Measurements from ENCODE around the gene MMAB.
"Not testable (repeated sequence)": the region's sequence is repeated elsewhere in the genome, so short reads cannot be mapped to it uniquely, and the experiment has no call there.

Gene MMAB

GRCh38 chr12:109573029-109573913, at the start of gene MMAB, which contains the start of gene MVK:
Gene MMAB, minus strand, starts transcription at chr12:109573504. Its CDS starts 24 bp downstream, at chr12:109573480.
Gene MVK, plus strand, starts transcription at chr12:109573794. Its CDS starts 1,029 bp downstream, at chr12:109574823.
- peak; percentile 98 for DNase-seq

GRCh38 chr12:109621901-109622364, 48.6 kb upstream of the MMAB start:
- no peak for DNase-seq

- DNase-seq: no peak
Measured at GRCh38 chr12:109621211-109621694, 47.9 kb upstream of the MMAB start.

GRCh38 chr12:109619002-109619604, 45.8 kb upstream of the MMAB start:
- DNase-seq: no peak

GRCh38 chr12:109618082-109618481, 44.8 kb upstream of the MMAB start:
- no peak for DNase-seq

GRCh38 chr12:109617491-109617890, 44.2 kb upstream of the MMAB start:
- DNase-seq: no peak

- DNase-seq: no peak
Measured at GRCh38 chr12:109615556-109616229, 42.4 kb upstream of the MMAB start.

GRCh38 chr12:109613649-109614455, 40.5 kb upstream of the MMAB start:
- no peak for DNase-seq

GRCh38 chr12:109612975-109613502, 39.7 kb upstream of the MMAB start:
- DNase-seq: no peak

GRCh38 chr12:109612003-109612402, 38.7 kb upstream of the MMAB start:
- no peak for DNase-seq

GRCh38 chr12:109611223-109611622, 37.9 kb upstream of the MMAB start:
- no peak for DNase-seq

- DNase-seq: no peak
Measured at GRCh38 chr12:109610523-109610922, 37.2 kb upstream of the MMAB start.

GRCh38 chr12:109609342-109609741, 36.0 kb upstream of the MMAB start:
- DNase-seq: no peak

- no peak for DNase-seq
Measured at GRCh38 chr12:109608793-109609192, 35.5 kb upstream of the MMAB start.

- no peak for DNase-seq
Measured at GRCh38 chr12:109608270-109608669, 35.0 kb upstream of the MMAB start.

GRCh38 chr12:109607618-109608017, 34.3 kb upstream of the MMAB start:
- no peak for DNase-seq

- DNase-seq: no peak
Measured at GRCh38 chr12:109606320-109607028, 33.2 kb upstream of the MMAB start.

- no peak for DNase-seq
Measured at GRCh38 chr12:109605599-109606228, 32.4 kb upstream of the MMAB start.

GRCh38 chr12:109605016-109605415, 31.7 kb upstream of the MMAB start:
- no peak for DNase-seq

- no peak for DNase-seq
Measured at GRCh38 chr12:109604132-109604585, 30.9 kb upstream of the MMAB start.

GRCh38 chr12:109602132-109602531, 28.8 kb upstream of the MMAB start:
- not testable (repeated sequence) for DNase-seq

Data from activated CD4-positive, alpha-beta T cell treated with anti-CD3 and anti-CD28 coated beads for 4 hours (primary cell).